Mesenchymal stem cell (in vitro differentiated cells and primary cell): ENCODE measurements around the gene CD58.

Experiments
- DNase-seq: peaks from one replicate; pipeline ENCODE4 v3.0.0-alpha.2; 2013
- H2AFZ ChIP-seq: one replicate; pipeline ENCODE4 v1.6.1; 2013; ENCODE audit warnings: low read depth, mild to moderate bottlenecking, control low read depth, inconsistent platforms, low read length, moderate library complexity
- H2AK5ac ChIP-seq: 2 replicates; pipeline ENCODE4 v1.6.1; 2013; ENCODE audit warnings: low read length, moderate library complexity, mild to moderate bottlenecking, inconsistent platforms; ENCODE audit not compliant: severe bottlenecking
- H2BK120ac ChIP-seq: one replicate; pipeline ENCODE4 v1.6.1; 2013; ENCODE audit warnings: low read depth, mild to moderate bottlenecking, inconsistent platforms, low read length, moderate library complexity
- H2BK12ac ChIP-seq, 2 experiments: one replicate each; pipeline ENCODE4 v1.6.1; 2013; ENCODE audit warnings: inconsistent platforms in 2 of 2, low read length in 2 of 2, mild to moderate bottlenecking in 2 of 2, moderate library complexity in 2 of 2, control low read depth in 1 of 2
- H2BK15ac ChIP-seq: one replicate; pipeline ENCODE4 v1.6.1; 2013; ENCODE audit warnings: mild to moderate bottlenecking, low read depth, inconsistent platforms; ENCODE audit not compliant: poor library complexity, severe bottlenecking
- H2BK5ac ChIP-seq: 2 replicates; pipeline ENCODE4 v1.6.1; 2013; ENCODE audit warnings: low read depth, mild to moderate bottlenecking, low read length, control low read depth, inconsistent platforms; ENCODE audit not compliant: poor library complexity, severe bottlenecking
- H3K14ac ChIP-seq, 2 experiments: one replicate each; pipeline ENCODE4 v1.6.1; 2013; ENCODE audit warnings: inconsistent platforms in 2 of 2, low read length in 2 of 2, control low read depth in 1 of 2, mild to moderate bottlenecking in 1 of 2, moderate library complexity in 1 of 2
- H3K18ac ChIP-seq, 2 experiments: one replicate each; pipeline ENCODE4 v1.6.1; 2013; ENCODE audit warnings: inconsistent platforms in 2 of 2, low read length in 2 of 2, control low read depth in 1 of 2, low read depth in 1 of 2, mild to moderate bottlenecking in 1 of 2
- H3K23ac ChIP-seq, 2 experiments: one replicate each; pipeline ENCODE4 v1.6.1; 2013; ENCODE audit warnings: inconsistent platforms in 2 of 2, low read length in 2 of 2, mild to moderate bottlenecking in 2 of 2, moderate library complexity in 2 of 2, control low read depth in 1 of 2
- H3K27ac ChIP-seq: 2 replicates; pipeline ENCODE4 v1.5.1; 2013; ENCODE audit warnings: mild to moderate bottlenecking, moderate library complexity, low read length, control low read depth, inconsistent platforms; ENCODE audit not compliant: poor library complexity, severe bottlenecking
- H3K27me3 ChIP-seq, 2 experiments: 2 replicates each; pipeline versions ENCODE4 v1.6.1 to v1.7.0; 2013; ENCODE audit warnings: low read length in 2 of 2, mild to moderate bottlenecking in 2 of 2, moderate library complexity in 2 of 2, control low read depth in 1 of 2, inconsistent platforms in 1 of 2; ENCODE audit not compliant: control insufficient read depth in 1 of 2, insufficient read depth in 1 of 2
- H3K36me3 ChIP-seq, 2 experiments: 2 replicates each; pipeline versions ENCODE4 v1.6.1 to v1.7.0; 2013; ENCODE audit warnings: low read length in 2 of 2, control low read depth in 1 of 2, inconsistent platforms in 1 of 2, low read depth in 1 of 2, mild to moderate bottlenecking in 1 of 2; ENCODE audit not compliant: insufficient read depth in 2 of 2, control insufficient read depth in 1 of 2
- H3K4ac ChIP-seq, 2 experiments: one replicate each; pipeline ENCODE4 v1.6.1; 2013; ENCODE audit warnings: inconsistent platforms in 2 of 2, low read length in 2 of 2, mild to moderate bottlenecking in 2 of 2, moderate library complexity in 2 of 2, control low read depth in 1 of 2, low read depth in 1 of 2
- H3K4me1 ChIP-seq: 2 replicates; pipeline ENCODE4 v1.6.1; 2013; ENCODE audit warnings: low read depth, low read length, control low read depth; ENCODE audit not compliant: control insufficient read depth, insufficient read depth
- H3K4me2 ChIP-seq: 2 replicates; pipeline ENCODE4 v1.6.1; 2013; ENCODE audit warnings: low read length, mild to moderate bottlenecking, inconsistent platforms; ENCODE audit not compliant: poor library complexity, severe bottlenecking
- H3K4me3 ChIP-seq, 2 experiments: 2 replicates each; pipeline versions ENCODE4 v1.5.1 to v1.7.0; 2013; ENCODE audit warnings: low read length in 2 of 2, mild to moderate bottlenecking in 2 of 2, control low read depth in 1 of 2, low read depth in 1 of 2; ENCODE audit not compliant: insufficient read depth in 1 of 2
- H3K79me1 ChIP-seq: replicated peaks from 2 replicates; pipeline ENCODE4 v1.6.1; 2013; ENCODE audit warnings: mild to moderate bottlenecking, control low read depth, low read length, inconsistent platforms; ENCODE audit not compliant: poor library complexity, severe bottlenecking
- H3K9ac ChIP-seq: 2 replicates; pipeline ENCODE4 v1.7.0; 2013; ENCODE audit warnings: mild to moderate bottlenecking, low read length, moderate library complexity
- H3K9me3 ChIP-seq: 2 replicates; pipeline ENCODE4 v1.7.0; 2013; ENCODE audit warnings: mild to moderate bottlenecking, low read length; ENCODE audit not compliant: control insufficient read depth
- H4K8ac ChIP-seq: one replicate; pipeline ENCODE4 v1.6.1; 2013; ENCODE audit warnings: inconsistent platforms, mild to moderate bottlenecking, low read length, moderate library complexity
- H4K91ac ChIP-seq: one replicate; pipeline ENCODE4 v1.6.1; 2013; ENCODE audit warnings: mild to moderate bottlenecking, low read length, inconsistent platforms
- WGBS: methylation state at CpG from one replicate; pipeline ENCODE4 v1.1.7; 2013; ENCODE audit warnings: mixed read lengths; 5-methylcytosine and 5-hydroxymethylcytosine counted together

CD58 gene

GRCh38 chr1:116485976-116486375, 84.8 kb downstream of the CD58 start:
- Histone ChIP-seq H3K9ac (no peak overlapping the region), H2AFZ (no peak overlapping the region), H3K79me1 (no peaks in the 10 kb centered on the region), H3K14ac (no peak overlapping the region), H2BK15ac (no peak overlapping the region), H3K4me1 (no peaks in the 10 kb centered on the region), H3K4me3 (no peak overlapping the region), H3K27me3 (no peaks in the 10 kb centered on the region), H2AK5ac (no peak overlapping the region), H4K8ac (no peak overlapping the region), H3K23ac (no peak overlapping the region), H3K18ac (no peak overlapping the region), H2BK5ac (no peak overlapping the region), H4K91ac (no peak overlapping the region), H3K4ac (no peak overlapping the region), H2BK12ac (no peak overlapping the region), H2BK120ac (no peak overlapping the region), H3K9me3 (no peaks in the 10 kb centered on the region), H3K36me3 (no peaks in the 10 kb centered on the region), H3K27ac (no peak overlapping the region), H3K4me2 (no peak overlapping the region)
- WGBS, result 96% methylated on average over 1 of the region's 2 CpGs
- DNase-seq, result peak; percentile 39

GRCh38 chr1:116485071-116485735, 85.6 kb downstream of the CD58 start:
- Histone ChIP-seq H3K4me3 (no peak overlapping the region), H3K27ac (no peak overlapping the region), H3K9ac (peak overlapping the region; percentile 18), H3K36me3 (no peaks in the 10 kb centered on the region), H3K4ac (peak overlapping the region in 1 of 2 experiments; percentile 32), H4K91ac (no peak overlapping the region), H2BK120ac (no peak overlapping the region), H3K14ac (no peak overlapping the region), H4K8ac (peak overlapping the region; percentile 30), H2BK12ac (peak overlapping the region in 1 of 2 experiments; percentile 25), H3K4me2 (no peak overlapping the region), H2AFZ (peak overlapping the region; percentile 3), H3K27me3 (no peaks in the 10 kb centered on the region), H2AK5ac (peak overlapping the region; percentile 27), H2BK15ac (no peak overlapping the region), H3K18ac (peak overlapping the region in 1 of 2 experiments; percentile 84), H2BK5ac (no peak overlapping the region), H3K79me1 (no peaks in the 10 kb centered on the region), H3K4me1 (no peaks in the 10 kb centered on the region), H3K23ac (no peak overlapping the region), H3K9me3 (no peaks in the 10 kb centered on the region)
- peak; percentile 80 for DNase-seq
- 39% methylated on average over 5 of the region's 6 CpGs for WGBS

GRCh38 chr1:116483481-116484309, 87.1 kb downstream of the CD58 start:
- DNase-seq, result peak; percentile 20
- Histone ChIP-seq H3K4me3 (no peak overlapping the region), H3K9ac (no peak overlapping the region), H2BK5ac (no peak overlapping the region), H3K18ac (no peak overlapping the region), H3K4me2 (no peak overlapping the region), H3K23ac (no peak overlapping the region), H3K27ac (no peak overlapping the region), H2BK120ac (no peak overlapping the region), H3K27me3 (no peaks in the 10 kb centered on the region), H4K8ac (no peak overlapping the region), H3K14ac (peak overlapping the region in 1 of 2 experiments; percentile 14), H4K91ac (peak overlapping the region; percentile 11), H2BK15ac (no peak overlapping the region), H2AFZ (no peak overlapping the region), H3K79me1 (no peaks in the 10 kb centered on the region), H2AK5ac (peak overlapping the region; percentile 5), H2BK12ac (peak overlapping the region; percentile 17 to 73), H3K36me3 (no peaks in the 10 kb centered on the region), H3K9me3 (no peaks in the 10 kb centered on the region), H3K4ac (no peak overlapping the region), H3K4me1 (peaks cover under 1% of the 10 kb centered on the region)
- WGBS, result 91% methylated on average over 8 of the region's 11 CpGs

- Histone ChIP-seq H3K18ac (no peak overlapping the region), H4K8ac (no peak overlapping the region), H2BK5ac (no peak overlapping the region), H3K79me1 (no peaks in the 10 kb centered on the region), H3K36me3 (no peaks in the 10 kb centered on the region), H4K91ac (no peak overlapping the region), H2AK5ac (no peak overlapping the region), H3K4me2 (no peak overlapping the region), H3K4me1 (peaks cover 8% of the 10 kb centered on the region), H3K4me3 (no peak overlapping the region), H2BK15ac (no peak overlapping the region), H2BK12ac (no peak overlapping the region), H3K23ac (no peak overlapping the region), H2AFZ (no peak overlapping the region), H2BK120ac (no peak overlapping the region), H3K14ac (no peak overlapping the region), H3K27me3 (no peaks in the 10 kb centered on the region), H3K9me3 (no peaks in the 10 kb centered on the region), H3K4ac (no peak overlapping the region), H3K9ac (no peak overlapping the region), H3K27ac (no peak overlapping the region)
- WGBS, result 83% methylated on average over 2 of the region's 2 CpGs
- no peak for DNase-seq
Observed at GRCh38 chr1:116482490-116482889, 88.3 kb downstream of the CD58 start.
